GM18505 (cell line): Measurements from ENCODE around the gene HINT2.

Experiments
- ATAC-seq: cut with Tn5 transposase; IDR thresholded peaks from one replicate; pipeline ENCODE4 v1.9.1; 2021; ENCODE audit not compliant: unreplicated experiment
- POLR2A ChIP-seq: IDR thresholded peaks from 4 replicates; pipeline ENCODE4 v1.6.1; 2011; ENCODE audit warnings: borderline replicate concordance; ENCODE audit not compliant: insufficient read depth, insufficient read length; ENCODE audit errors: extremely low read depth

HINT2 gene

GRCh38 chr9:35812025-35812602 lies 2.7 kb downstream of the HINT2 start, which contains the start of gene SPAG8:
Gene SPAG8 (minus strand): TSS chr9:35812262. CDS start chr9:35812147, 115 bp downstream.
- peak; percentile 51 for TF ChIP-seq POLR2A
- peak; percentile 51 for ATAC-seq

DNA sequence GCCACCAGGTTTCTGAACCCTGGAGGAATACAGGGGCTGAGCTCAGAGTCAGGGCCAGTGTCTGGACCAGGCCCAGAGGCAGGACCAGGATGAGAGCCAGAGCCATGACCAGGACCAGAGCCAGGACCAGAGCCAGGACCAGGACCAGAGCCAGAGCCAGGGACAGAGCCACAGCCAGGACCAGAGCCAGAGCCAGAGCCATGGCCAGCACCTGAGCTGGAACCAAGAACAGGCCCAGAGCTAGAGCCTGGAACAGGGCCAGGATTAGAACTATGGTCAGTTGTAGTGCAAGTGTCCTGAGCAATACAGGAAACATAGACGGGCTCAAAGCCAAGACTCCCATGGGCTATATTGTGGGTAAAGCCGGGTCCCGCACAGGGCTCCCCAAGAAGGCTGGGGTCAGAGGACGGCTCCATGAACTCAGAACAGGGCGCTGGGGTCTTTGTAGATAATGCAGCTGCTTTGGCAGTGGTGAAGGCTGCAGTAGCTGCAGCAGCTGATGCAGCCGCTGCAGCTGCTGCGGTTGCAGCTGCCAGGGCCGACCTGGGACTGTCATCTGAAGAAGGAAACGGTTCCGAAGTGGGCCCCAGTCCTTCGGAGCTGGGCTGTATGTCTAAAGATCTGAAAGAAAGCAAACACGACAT lies 3.3 kb downstream of the HINT2 start:
- TF ChIP-seq POLR2A, result no peak
- no peak for ATAC-seq

GRCh38 chr9:35810122-35810521 lies 4.7 kb downstream of the HINT2 start:
- ATAC-seq, result no peak
- TF ChIP-seq POLR2A, result no peak

- ATAC-seq, result no peak
- no peak for TF ChIP-seq POLR2A
These were observed 6.4 kb downstream of the HINT2 start for GRCh38 chr9:35808433-35808832.

DNA sequence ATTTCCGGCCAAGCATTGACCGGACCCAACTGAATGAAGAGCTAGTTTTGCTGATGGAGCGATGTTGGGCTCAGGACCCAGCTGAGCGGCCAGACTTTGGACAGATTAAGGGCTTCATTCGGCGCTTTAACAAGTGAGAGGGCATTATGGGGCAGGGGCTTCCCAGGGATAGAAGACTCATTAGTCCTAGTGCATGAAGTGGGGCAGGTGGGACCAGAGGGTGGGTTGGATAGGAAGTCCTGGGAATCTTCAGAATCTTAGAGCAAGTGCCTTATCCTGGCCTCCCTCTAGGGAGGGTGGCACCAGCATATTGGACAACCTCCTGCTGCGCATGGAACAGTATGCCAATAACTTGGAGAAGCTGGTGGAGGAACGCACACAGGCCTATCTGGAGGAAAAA lies 8.7 kb downstream of the HINT2 start:
- no peak for TF ChIP-seq POLR2A
- ATAC-seq, result no peak

DNA sequence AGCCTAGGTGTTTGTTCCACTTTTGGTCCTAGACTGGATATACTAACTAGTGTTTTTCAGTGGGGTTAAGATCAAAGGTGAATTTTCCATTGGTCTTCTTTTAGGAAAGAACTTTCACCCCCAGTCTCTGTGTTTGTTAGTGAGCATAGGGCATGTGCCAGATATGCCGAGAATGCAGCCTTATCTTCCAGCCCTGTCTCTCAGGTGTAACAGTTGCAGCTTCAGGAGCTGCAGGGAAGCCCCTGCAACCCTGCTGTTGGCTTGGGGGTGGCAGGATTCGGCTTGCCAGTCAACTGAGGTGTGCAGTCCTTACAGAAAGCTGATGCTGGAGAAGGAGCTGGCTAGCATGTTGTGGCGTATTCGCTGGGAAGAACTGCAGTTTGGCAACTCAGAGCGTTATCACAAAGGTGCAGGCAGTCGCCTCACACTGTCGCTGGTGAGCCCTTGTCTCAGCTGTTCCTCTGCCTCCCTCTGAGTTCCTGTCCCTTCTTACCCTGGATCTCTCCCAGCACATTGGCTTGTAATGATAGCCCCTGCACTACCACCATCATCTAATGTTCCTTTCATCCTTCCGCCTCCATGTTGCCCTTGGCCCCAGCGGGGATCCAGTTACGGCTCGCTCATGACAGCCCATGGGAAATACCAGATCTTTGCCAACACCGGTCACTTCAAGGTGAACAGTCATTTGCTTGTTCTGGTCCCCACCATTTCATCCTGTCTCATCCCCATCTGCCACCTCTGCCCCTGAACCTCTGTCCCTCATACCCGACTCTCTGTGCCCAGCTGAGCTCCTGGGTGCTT lies 13.3 kb downstream of the HINT2 start:
- TF ChIP-seq POLR2A, result no peak

GRCh38 chr9:35800530-35800929 lies 14.3 kb downstream of the HINT2 start:
- ATAC-seq, result no peak
- no peak for TF ChIP-seq POLR2A

More for the DNA sequence above, 13.3 kb downstream of the HINT2 start:
- ATAC-seq, result no peak

GRCh38 chr9:35798658-35799374 lies 16.0 kb downstream of the HINT2 start:
- ATAC-seq, result no peak
- no peak for TF ChIP-seq POLR2A

- ATAC-seq, result no peak
- no peak for TF ChIP-seq POLR2A
These were observed 17.3 kb downstream of the HINT2 start for GRCh38 chr9:35797311-35798109.

DNA sequence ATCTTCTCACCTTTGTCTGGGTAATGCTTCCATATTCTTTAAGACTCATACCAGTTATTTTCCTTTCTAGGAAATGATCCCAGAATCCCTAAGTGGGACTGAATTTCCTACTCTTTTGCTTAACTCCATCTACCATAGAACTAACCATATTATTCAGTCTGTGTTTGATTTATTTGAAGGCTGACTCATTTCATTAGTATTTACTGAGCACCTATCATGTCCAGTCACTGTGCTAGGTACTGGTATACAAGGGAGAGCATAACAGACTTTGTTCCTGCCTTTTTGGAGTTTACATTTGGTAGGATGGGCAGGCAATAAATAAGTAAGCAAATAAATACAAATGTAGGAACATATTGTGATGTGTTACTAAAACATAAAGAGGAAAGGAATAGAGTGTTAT lies 19.1 kb downstream of the HINT2 start:
- ATAC-seq, result no peak
- TF ChIP-seq POLR2A, result no peak

GRCh38 chr9:35793461-35793860 lies 21.4 kb downstream of the HINT2 start:
- ATAC-seq, result no peak
- no peak for TF ChIP-seq POLR2A

DNA sequence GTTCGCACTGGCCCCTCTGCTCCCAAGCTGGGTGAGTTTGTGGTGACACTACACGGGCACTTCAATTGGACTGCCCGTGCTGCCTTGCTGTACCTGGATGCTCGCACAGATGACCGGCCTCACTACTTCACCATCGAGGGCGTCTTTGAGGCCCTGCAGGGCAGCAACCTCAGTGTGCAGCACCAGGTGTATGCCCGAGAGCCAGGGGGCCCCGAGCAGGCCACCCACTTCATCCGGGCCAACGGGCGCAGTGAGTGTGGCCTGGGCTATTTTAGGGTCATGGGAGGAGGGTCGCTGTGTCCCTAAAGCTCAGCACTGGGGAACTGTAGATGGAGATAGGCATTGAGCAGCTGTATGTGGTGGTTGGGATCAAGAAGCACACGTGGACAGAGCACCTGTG lies 22.0 kb downstream of the HINT2 start:
- TF ChIP-seq POLR2A, result no peak

More for the DNA sequence above, 22.0 kb downstream of the HINT2 start:
- no peak for ATAC-seq
